Nephron progenitor cell (in vitro differentiated cells): ENCODE data around the gene CRADD.
"Not testable (repeated sequence)": the region's sequence is repeated elsewhere in the genome, so short reads cannot be mapped to it uniquely, and the experiment has no call there.

Source experiments
- DNase-seq: peaks from one replicate; pipeline ENCODE4 v3.0.0; 2021
- H3K27ac Mint-ChIP-seq: 2 replicates; pipeline ENCODE4 v1.8.0; 2021; ENCODE audit warnings: mild to moderate bottlenecking, moderate library complexity, mixed read lengths
- H3K27me3 Mint-ChIP-seq: 2 replicates; pipeline ENCODE4 v1.8.0; 2021; ENCODE audit warnings: mild to moderate bottlenecking, low read depth, mixed read lengths; ENCODE audit not compliant: poor library complexity
- H3K36me3 Mint-ChIP-seq: 2 replicates; pipeline ENCODE4 v1.8.0; 2021; ENCODE audit warnings: low read depth, mixed read lengths
- H3K4me1 Mint-ChIP-seq: 2 replicates; pipeline ENCODE4 v1.8.0; 2021; ENCODE audit warnings: mixed read lengths
- H3K4me3 Mint-ChIP-seq: 2 replicates; pipeline ENCODE4 v1.8.0; 2021; ENCODE audit warnings: mild to moderate bottlenecking, moderate library complexity, mixed read lengths
- H3K9me3 Mint-ChIP-seq: 2 replicates; pipeline ENCODE4 v1.8.0; 2021; ENCODE audit warnings: mild to moderate bottlenecking, moderate library complexity, mixed read lengths
- CTCF ChIP-seq: fragments of 200-600 bp; sonication (generic); IDR thresholded peaks from 2 replicates; pipeline ENCODE4 v1.5.0; 2021; ENCODE audit warnings: antibody characterized with exemption

CRADD gene

DNA sequence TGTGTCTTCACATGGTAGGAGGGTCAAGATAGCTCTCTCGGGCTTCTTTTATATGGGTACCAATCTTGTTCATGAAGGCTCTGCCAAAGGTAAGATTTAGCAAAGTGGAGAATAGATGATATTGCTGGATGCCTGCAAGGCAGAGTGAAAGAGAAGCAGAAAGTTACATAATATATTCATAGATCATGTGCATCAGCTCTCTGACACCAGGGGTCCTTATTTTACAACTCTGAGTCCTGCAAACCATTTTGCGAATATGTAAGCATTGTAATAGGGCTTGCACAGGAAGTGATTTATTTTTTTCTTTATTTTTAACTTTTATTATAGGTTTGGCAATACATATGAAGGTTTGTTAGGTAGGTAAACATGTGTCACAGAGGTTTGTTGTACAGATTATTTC is 31.8 kb downstream of the CRADD start:
- TF ChIP-seq CTCF: no peak
- DNase-seq: no peak
- Mint-ChIP-seq H3K36me3 (peaks cover 9% of the 10 kb centered on the region), H3K27me3 (peaks cover 4% of the 10 kb centered on the region), H3K4me1 (peaks cover 25% of the 10 kb centered on the region), H3K4me3 (no peak overlapping the region), H3K27ac (no peak overlapping the region), H3K9me3 (peaks cover 25% of the 10 kb centered on the region)

DNA sequence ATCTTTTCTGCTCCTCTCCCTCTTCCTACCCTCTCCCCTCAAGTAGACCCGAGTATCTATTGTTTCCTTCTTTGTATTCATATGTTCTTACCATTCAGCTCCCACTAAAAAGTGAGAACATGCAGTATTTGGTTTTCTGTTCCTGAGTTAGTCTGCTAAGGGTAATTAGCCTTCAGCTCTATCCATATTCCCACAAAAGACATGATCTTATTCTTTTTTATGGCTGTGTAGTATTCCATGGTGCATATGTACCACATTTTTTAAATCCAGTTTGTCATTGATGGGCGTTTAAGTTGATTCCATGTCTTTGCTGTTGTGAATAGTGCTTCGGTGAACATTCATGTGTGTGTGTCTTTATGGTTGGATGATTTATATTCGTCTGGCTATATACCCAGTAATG is 32.2 kb downstream of the CRADD start:
- H3K4me1 Mint-ChIP-seq: peaks cover 29% of the 10 kb centered on the region
- H3K36me3 Mint-ChIP-seq: peaks cover 9% of the 10 kb centered on the region
- H3K9me3 Mint-ChIP-seq: peaks cover 25% of the 10 kb centered on the region
- TF ChIP-seq CTCF: no peak
- H3K27ac Mint-ChIP-seq: no peak overlapping the region
- H3K4me3 Mint-ChIP-seq: no peak overlapping the region
- DNase-seq: no peak
- H3K27me3 Mint-ChIP-seq: peaks cover 4% of the 10 kb centered on the region

GRCh38 chr12:93710574-93710926 is 33.4 kb downstream of the CRADD start:
- Mint-ChIP-seq H3K4me3 (no peak overlapping the region), H3K4me1 (peaks cover 32% of the 10 kb centered on the region), H3K36me3 (peaks cover 13% of the 10 kb centered on the region), H3K9me3 (peaks cover 25% of the 10 kb centered on the region), H3K27ac (no peak overlapping the region), H3K27me3 (peaks cover 7% of the 10 kb centered on the region)
- TF ChIP-seq CTCF: no peak
- DNase-seq: no peak

- Mint-ChIP-seq H3K9me3 (peaks cover 25% of the 10 kb centered on the region), H3K36me3 (peaks cover 13% of the 10 kb centered on the region), H3K4me1 (peaks cover 32% of the 10 kb centered on the region), H3K27ac (peak overlapping the region; percentile 8)
- not testable (repeated sequence) for H3K27me3 Mint-ChIP-seq, DNase-seq, H3K4me3 Mint-ChIP-seq
Measured at GRCh38 chr12:93711502-93711901, 34.3 kb downstream of the CRADD start.

DNA sequence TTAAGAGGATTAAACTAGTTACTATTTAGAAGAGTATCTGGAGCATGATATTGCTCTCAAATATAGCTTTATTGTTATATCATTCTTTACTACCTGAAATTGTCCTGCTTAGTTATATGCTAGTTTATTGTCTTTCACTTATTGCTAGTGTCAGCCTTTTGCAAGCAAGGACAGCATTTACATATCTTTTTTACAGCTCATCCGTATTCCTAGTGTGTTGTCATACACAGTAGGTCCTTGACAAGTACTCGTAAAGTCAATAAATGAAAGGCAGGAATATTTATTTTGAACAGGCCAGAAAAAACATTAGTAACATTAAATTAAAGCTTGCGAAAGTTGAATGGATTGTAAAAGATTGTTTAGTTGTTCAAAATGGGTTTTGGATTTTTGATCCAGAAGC is 35.0 kb downstream of the CRADD start:
- no peak for DNase-seq
- no peak overlapping the region for H3K4me3 Mint-ChIP-seq
- TF ChIP-seq CTCF: no peak
- H3K36me3 Mint-ChIP-seq: peaks cover 13% of the 10 kb centered on the region
- H3K9me3 Mint-ChIP-seq: peaks cover 27% of the 10 kb centered on the region
- H3K27me3 Mint-ChIP-seq: peaks cover 6% of the 10 kb centered on the region
- peak overlapping the region; percentile 7 for H3K27ac Mint-ChIP-seq
- H3K4me1 Mint-ChIP-seq: peaks cover 32% of the 10 kb centered on the region

DNA sequence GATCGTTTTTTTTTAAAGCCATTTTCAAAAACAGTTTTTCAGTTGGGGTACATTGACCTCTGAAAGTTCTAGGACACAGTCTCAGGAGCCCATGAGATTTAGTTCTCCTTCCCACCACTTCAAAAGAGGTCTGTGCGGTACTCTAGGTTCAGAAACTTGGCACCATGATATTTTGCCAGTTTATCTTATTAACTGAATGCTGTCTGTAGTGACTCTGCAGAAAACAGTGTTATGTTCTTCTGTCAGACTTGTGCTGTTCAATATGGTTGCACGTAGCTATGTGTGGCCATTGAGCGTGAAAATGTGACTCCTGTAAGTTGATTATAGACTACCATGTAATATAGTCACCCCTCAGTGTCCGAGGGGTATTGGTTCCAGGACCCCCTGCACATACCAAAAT is 35.9 kb downstream of the CRADD start:
- Mint-ChIP-seq H3K4me1 (peaks cover 32% of the 10 kb centered on the region), H3K36me3 (peaks cover 17% of the 10 kb centered on the region), H3K27me3 (peaks cover 3% of the 10 kb centered on the region), H3K4me3 (no peak overlapping the region), H3K9me3 (peaks cover 36% of the 10 kb centered on the region), H3K27ac (no peak overlapping the region)
- no peak for TF ChIP-seq CTCF
- DNase-seq: no peak

DNA sequence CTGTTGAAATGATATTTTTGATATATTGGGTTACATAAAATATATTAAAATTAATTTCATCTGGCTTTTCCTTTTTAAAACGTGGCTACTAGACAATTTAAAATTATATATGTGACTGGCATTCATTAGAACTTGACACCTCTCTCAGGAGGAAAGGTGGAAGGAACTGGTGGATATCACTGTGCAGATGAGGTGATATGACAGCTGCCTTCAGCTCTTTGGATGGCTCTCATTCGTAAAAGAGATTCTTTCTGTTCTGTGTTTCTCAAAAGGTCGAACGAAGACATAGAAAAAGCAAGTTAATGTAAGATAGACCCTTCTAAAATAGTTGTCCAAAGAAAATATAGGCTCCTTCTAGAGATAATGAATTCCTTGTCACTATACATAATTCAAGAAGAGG is 36.6 kb downstream of the CRADD start:
- peaks cover 40% of the 10 kb centered on the region for H3K9me3 Mint-ChIP-seq
- no peak for TF ChIP-seq CTCF
- H3K4me1 Mint-ChIP-seq: peaks cover 32% of the 10 kb centered on the region
- peaks cover 3% of the 10 kb centered on the region for H3K27me3 Mint-ChIP-seq
- H3K27ac Mint-ChIP-seq: no peak overlapping the region
- peaks cover 22% of the 10 kb centered on the region for H3K36me3 Mint-ChIP-seq
- DNase-seq: no peak
- H3K4me3 Mint-ChIP-seq: no peak overlapping the region
